Endothelial cell (in vitro differentiated cells): Measurements from ENCODE around the gene NTM. TPM values are rescaled to one million over a fixed set of nuclear protein-coding genes. Genes with fewer than 3 reads are reported as not detected.

Source experiments
- DNase-seq: peaks from one replicate; pipeline ENCODE4 v3.0.0; 2021; ENCODE audit warnings: low spot score
- H3K27ac Mint-ChIP-seq: one replicate; pipeline ENCODE4 v1.8.0; 2021; ENCODE audit warnings: mixed read lengths, inconsistent platforms; ENCODE audit not compliant: unreplicated experiment
- H3K27me3 Mint-ChIP-seq: one replicate; pipeline ENCODE4 v1.8.0; 2021; ENCODE audit warnings: mild to moderate bottlenecking, moderate library complexity, mixed read lengths, inconsistent platforms; ENCODE audit not compliant: unreplicated experiment
- H3K36me3 Mint-ChIP-seq: one replicate; pipeline ENCODE4 v1.8.0; 2021; ENCODE audit warnings: mild to moderate bottlenecking, low read depth, mixed read lengths, inconsistent platforms; ENCODE audit not compliant: unreplicated experiment
- H3K4me1 Mint-ChIP-seq: one replicate; pipeline ENCODE4 v1.8.0; 2021; ENCODE audit warnings: mild to moderate bottlenecking, mixed read lengths, inconsistent platforms; ENCODE audit not compliant: unreplicated experiment
- H3K4me3 Mint-ChIP-seq: one replicate; pipeline ENCODE4 v1.8.0; 2021; ENCODE audit warnings: mild to moderate bottlenecking, mixed read lengths, inconsistent platforms; ENCODE audit not compliant: unreplicated experiment
- H3K9me3 Mint-ChIP-seq: one replicate; pipeline ENCODE4 v1.8.0; 2021; ENCODE audit warnings: mixed read lengths, inconsistent platforms; ENCODE audit not compliant: unreplicated experiment
- total RNA-seq: library from RNA; stranded (reverse); fragmentation: NEBNext Ultra II Directional; extraction: Animal tissue kit (Norgen Biotek cat#: 25700); gene quantifications from one replicate; pipeline ENCODE4 v1.2.1, GENCODE V29; 2021; ENCODE audit not compliant: unreplicated experiment
- TF ChIP-seq, protein P1 (sequence below): fragments of 200-600 bp; sonication (generic); IDR thresholded peaks from one replicate; pipeline ENCODE4 v1.5.0; 2021; ENCODE audit warnings: antibody characterized with exemption; ENCODE audit not compliant: unreplicated experiment

NTM gene
- total RNA-seq, 1 donor from 2014 or later = 3.6 TPM

DNA sequence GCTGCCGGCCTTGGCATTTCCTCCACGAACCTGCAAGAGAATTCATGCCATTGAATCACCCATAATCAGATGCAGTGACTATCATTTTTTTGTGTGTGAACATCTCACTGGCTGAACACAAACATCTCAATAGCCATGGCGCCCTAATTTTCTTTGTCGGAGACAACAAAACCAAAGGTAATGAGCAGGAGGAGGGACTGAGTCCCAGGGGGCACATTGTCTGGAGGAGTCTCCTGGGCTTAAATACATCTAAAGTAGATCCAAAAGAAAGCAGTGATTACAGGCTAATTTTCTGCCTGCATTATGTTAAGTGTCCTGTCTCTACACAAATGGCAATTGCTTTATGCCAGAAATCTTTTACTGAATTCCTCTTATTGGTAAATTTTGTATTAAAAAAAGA is 113.5 kb downstream of the NTM start:
- TF ChIP-seq, protein P1, sequence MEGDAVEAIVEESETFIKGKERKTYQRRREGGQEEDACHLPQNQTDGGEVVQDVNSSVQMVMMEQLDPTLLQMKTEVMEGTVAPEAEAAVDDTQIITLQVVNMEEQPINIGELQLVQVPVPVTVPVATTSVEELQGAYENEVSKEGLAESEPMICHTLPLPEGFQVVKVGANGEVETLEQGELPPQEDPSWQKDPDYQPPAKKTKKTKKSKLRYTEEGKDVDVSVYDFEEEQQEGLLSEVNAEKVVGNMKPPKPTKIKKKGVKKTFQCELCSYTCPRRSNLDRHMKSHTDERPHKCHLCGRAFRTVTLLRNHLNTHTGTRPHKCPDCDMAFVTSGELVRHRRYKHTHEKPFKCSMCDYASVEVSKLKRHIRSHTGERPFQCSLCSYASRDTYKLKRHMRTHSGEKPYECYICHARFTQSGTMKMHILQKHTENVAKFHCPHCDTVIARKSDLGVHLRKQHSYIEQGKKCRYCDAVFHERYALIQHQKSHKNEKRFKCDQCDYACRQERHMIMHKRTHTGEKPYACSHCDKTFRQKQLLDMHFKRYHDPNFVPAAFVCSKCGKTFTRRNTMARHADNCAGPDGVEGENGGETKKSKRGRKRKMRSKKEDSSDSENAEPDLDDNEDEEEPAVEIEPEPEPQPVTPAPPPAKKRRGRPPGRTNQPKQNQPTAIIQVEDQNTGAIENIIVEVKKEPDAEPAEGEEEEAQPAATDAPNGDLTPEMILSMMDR = no peak
- no peak overlapping the region for H3K27ac Mint-ChIP-seq
- H3K9me3 Mint-ChIP-seq = no peaks in the 10 kb centered on the region
- DNase-seq = no peak
- H3K4me1 Mint-ChIP-seq = no peaks in the 10 kb centered on the region
- peaks cover 3% of the 10 kb centered on the region for H3K27me3 Mint-ChIP-seq
- H3K36me3 Mint-ChIP-seq = no peaks in the 10 kb centered on the region
- no peak overlapping the region for H3K4me3 Mint-ChIP-seq

DNA sequence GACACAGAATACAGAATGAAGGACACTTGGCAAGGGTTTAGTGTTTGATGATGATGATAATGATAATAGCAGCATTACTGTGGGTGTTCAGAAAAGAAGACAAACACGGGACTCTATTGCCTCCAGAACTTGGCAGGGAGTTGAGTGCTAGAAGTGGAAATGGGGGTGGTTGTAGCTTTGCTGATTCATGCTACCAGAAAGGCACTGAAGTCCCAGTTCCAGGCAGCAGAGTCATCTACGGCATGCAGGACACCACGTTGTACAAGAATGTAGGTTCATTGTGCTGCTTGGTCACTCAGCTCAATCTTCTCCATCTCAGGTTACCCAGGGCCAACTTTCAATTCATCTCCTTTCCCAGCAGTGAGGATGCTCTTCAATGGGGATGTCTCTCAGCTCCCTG is 115.7 kb downstream of the NTM start:
- Mint-ChIP-seq H3K4me3 (no peak overlapping the region), H3K9me3 (no peaks in the 10 kb centered on the region), H3K27ac (no peak overlapping the region), H3K36me3 (no peaks in the 10 kb centered on the region), H3K4me1 (no peaks in the 10 kb centered on the region), H3K27me3 (no peaks in the 10 kb centered on the region)
- DNase-seq = no peak
- TF ChIP-seq, protein P1 = no peak

DNA sequence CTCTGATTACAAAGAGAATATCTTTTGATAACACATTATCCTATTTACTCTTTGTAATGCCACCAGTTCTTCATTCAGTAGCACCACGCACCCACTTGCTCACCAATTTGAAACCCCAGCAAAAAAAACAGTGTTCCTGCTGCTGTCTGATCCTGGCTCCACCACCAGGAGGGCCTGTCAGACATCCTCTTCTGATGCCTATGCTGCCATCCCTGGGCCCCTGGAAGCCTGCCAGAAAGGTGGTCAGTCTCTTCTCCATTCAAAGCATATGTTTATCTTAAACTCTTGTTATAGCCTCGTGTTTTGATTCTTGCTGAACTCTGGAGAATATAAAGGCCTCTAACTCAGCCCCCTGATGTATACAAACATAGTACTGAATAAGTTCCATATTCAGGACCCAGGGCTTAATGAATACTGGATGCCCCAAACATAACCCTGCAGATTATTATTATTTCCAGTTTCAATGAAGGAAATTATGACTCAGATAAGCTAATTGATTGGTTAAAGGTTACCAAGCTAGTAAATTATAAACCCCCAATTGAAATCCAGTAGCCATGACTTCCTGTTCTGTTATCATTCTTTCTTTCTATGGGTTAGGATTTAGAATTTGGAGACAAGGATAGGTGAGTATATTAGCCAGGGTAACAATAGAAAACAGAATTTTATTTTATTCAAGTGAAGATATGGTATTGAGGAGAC is 116.7 kb downstream of the NTM start:
- Mint-ChIP-seq H3K36me3 (no peaks in the 10 kb centered on the region), H3K27ac (no peak overlapping the region), H3K4me1 (no peaks in the 10 kb centered on the region), H3K4me3 (no peak overlapping the region), H3K27me3 (no peaks in the 10 kb centered on the region), H3K9me3 (no peaks in the 10 kb centered on the region)
- TF ChIP-seq, protein P1 = no peak
- no peak for DNase-seq

DNA sequence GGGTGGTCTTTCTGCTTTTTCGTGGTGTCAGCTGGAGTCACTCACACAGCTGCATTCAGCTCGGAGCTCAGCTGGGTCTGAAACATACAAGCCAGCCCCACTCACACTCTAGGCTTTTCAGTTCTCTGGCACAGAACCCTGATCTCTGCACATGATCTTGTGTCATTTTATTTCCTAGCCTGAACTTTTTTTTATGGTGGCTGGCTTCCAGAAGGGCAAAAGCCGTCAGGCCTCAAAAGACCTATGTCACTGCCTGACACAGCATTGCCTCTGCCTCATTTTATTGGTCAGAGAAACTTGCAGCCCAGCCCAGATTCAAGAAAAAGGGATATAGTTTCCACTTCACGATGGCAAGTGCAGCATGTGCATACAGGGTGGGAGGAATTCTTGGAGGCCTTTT is 117.8 kb downstream of the NTM start:
- no peaks in the 10 kb centered on the region for H3K36me3 Mint-ChIP-seq
- H3K27ac Mint-ChIP-seq = no peak overlapping the region
- no peaks in the 10 kb centered on the region for H3K4me1 Mint-ChIP-seq
- no peaks in the 10 kb centered on the region for H3K9me3 Mint-ChIP-seq
- no peaks in the 10 kb centered on the region for H3K27me3 Mint-ChIP-seq
- H3K4me3 Mint-ChIP-seq = no peak overlapping the region
- no peak for DNase-seq
- TF ChIP-seq, protein P1 = no peak

DNA sequence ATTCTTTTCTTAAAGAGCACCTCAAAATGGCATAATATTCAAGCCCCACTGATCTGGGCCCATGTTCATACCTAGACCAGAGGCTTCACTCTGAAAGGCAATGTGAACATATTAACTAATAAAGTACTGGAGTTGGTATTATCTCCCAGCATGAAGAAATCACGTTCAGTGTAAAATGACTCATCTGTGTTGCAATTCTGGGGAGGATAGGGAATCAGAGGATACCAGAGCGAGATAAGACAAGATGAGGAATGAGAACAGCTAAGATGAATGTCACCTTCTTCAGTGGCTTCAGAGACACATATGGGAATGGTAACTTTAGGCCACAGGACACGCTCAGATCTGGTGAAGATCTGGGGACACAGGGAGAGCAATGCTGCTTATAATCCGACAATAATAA is 121.1 kb downstream of the NTM start:
- no peak for DNase-seq
- TF ChIP-seq, protein P1 = no peak
- no peaks in the 10 kb centered on the region for H3K36me3 Mint-ChIP-seq
- H3K27me3 Mint-ChIP-seq = peaks cover 2% of the 10 kb centered on the region
- no peaks in the 10 kb centered on the region for H3K4me1 Mint-ChIP-seq
- no peak overlapping the region for H3K27ac Mint-ChIP-seq
- H3K4me3 Mint-ChIP-seq = no peak overlapping the region
- H3K9me3 Mint-ChIP-seq = no peaks in the 10 kb centered on the region
